Motor neuron (in vitro differentiated cells): ENCODE results near the gene CNOT2. TPM values are rescaled to one million over a fixed set of nuclear protein-coding genes. Genes with fewer than 3 reads are reported as not detected.
A peak's percentile ranks its signal among the peaks of the same experiment; 100 is the strongest.

Source experiments
- ATAC-seq, 8 experiments: fragments of 200-7000 bp; cut with Tn5 transposase; replicated peaks in 6 of 8; 2 replicates each; pipeline ENCODE4 v1.8.0; 2021; ENCODE audit warnings: mild to moderate bottlenecking in 8 of 8, moderate library complexity in 8 of 8
- H3K27ac ChIP-seq, 2 donors: fragments of 250-450 bp; sonication (Bioruptor Pico); 2 replicates each; pipeline ENCODE4 v1.9.0; 2021; ENCODE audit warnings: antibody characterized with exemption in 2 of 2, mild to moderate bottlenecking in 2 of 2, moderate library complexity in 1 of 2
- H3K4me1 ChIP-seq, 2 donors: fragments of 250-450 bp; sonication (Bioruptor Pico); replicated peaks in 1 of 2; 2 replicates each; pipeline ENCODE4 v1.6.1; 2021; ENCODE audit warnings: antibody characterized with exemption in 2 of 2, mild to moderate bottlenecking in 2 of 2, moderate library complexity in 1 of 2
- H3K4me3 ChIP-seq, 5 donors: fragments of 250-450 bp; sonication (Bioruptor Pico); 2 replicates each; pipeline ENCODE4 v1.9.0; 2021; ENCODE audit warnings: antibody characterized with exemption in 5 of 5, mild to moderate bottlenecking in 5 of 5, moderate library complexity in 4 of 5
- WGBS, 10 experiments: fragments of 450-650 bp; shearing (Covaris generic); methylation state at CpG; one replicate each; pipeline ENCODE4 v1.0.0; 2022; 5-methylcytosine and 5-hydroxymethylcytosine counted together
- in situ Hi-C, 9 experiments: fragments of 400-800 bp; cut with MboI; loops; one replicate each; pipeline ENCODE4 v1.15.0; 2021; ENCODE audit warnings: low sequenced_read_pairs in 9 of 9, low pct_unique_long_range_greater_than_20kb in 2 of 9; ENCODE audit not compliant: unreplicated experiment in 9 of 9
- total RNA-seq, 8 experiments: library from RNA; unstranded; fragments of 300-600 nt; gene quantifications; 2 replicates each; pipeline versions ENCODE4 v1.2.3 to v1.2.4, GENCODE V29; 2022

Gene CNOT2
- total RNA-seq, 8 experiments from 2014 or later: 67.9 to 163 (median 84.9) TPM

DNA sequence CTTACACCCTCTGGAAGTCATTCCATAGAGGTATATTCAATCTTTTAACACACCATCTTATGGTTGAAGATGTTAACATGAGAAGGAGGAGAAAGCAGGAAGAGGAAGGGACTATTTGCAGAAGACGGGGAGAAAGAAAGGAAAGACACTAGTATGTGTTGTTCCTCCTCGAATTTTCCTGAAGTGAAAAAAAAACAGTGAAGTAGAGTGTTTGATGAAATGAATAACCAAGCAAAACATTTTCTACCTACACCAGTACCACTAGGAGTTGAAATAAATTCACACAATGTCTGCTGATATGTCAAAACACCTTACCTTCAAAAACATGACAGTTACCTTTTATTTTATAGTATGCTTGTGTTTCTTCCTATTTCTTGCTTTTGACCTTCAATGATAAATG lies 1.4 kb upstream of the CNOT2 start:
- peaks cover 5 to 33% of the 10 kb centered on the region in 2 donors for H3K4me1 ChIP-seq
- H3K27ac ChIP-seq: peak overlapping the region; percentile 99
- in situ Hi-C loops: loop anchor here in 1 of 9 experiments (25.0 kb wide), 1 partner anchor 355 kb away; no protein-coding TSS in a partner anchor
- H3K4me3 ChIP-seq: peak overlapping the region; percentile 81 to 98 (median 97)
- ATAC-seq: no peak
- WGBS, 10 experiments: 7 to 57% (median 18%) methylated on average over 2 of the region's 2 CpGs; no CpG with 5 or more reads in 4 of the 10 experiments

DNA sequence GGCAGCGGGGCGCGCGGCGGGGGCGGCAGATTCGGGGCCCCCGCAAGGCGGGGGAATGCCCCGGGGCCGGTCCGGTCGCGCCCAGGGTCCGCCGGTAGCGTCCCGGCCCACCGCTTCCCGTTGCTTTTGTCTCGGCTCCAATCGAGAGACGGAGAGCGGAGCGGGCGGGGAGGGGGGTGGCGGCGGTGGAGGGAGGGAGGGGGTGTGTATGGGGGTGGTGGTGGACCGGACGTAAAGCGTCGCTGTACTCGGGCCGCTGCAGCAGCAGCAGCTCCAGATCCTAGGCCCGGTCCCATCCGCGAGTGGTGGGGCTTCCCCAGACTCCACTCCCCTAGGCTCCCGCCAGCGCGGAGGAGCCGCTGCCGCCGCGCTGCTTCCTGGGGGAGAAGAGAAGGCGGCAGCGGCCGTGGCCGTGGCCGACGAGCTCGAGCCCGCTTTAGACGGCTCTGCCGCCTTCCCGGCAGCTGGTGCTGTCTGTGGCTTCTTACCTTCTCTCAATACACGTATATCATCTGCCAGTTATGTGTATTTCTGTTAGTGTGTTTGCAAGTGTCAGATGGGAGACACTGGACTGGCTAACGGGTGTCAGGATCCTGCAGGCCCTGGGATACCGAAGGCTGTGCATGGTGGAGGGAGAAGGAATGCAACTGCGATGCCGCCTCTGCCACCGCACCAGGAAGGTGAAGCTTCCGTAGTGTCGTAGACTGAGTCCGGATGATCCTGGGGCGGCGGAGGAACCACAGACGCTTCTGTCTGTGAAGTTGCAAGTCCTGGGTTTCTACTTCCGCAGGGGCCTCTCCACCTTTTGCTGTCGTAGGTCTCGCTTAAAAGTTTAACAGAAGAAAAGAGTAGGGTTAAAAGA lies 508 bp downstream of the CNOT2 start:
- H3K27ac ChIP-seq: peak overlapping the region; percentile 99
- peak overlapping the region; percentile 81 to 98 (median 97) for H3K4me3 ChIP-seq
- in situ Hi-C loops: loop anchor here in 1 of 9 experiments (25.0 kb wide), 1 partner anchor 356 kb away; no protein-coding TSS in a partner anchor
- H3K4me1 ChIP-seq: peaks cover 5 to 33% of the 10 kb centered on the region in 2 donors
- ATAC-seq: peak; percentile 59 to 71 (median 67)
- WGBS, 10 experiments: 0 to 5% (median 0%) methylated on average over 2 to 11 of the region's 70 CpGs; no CpG with 5 or more reads in 3 of the 10 experiments

DNA sequence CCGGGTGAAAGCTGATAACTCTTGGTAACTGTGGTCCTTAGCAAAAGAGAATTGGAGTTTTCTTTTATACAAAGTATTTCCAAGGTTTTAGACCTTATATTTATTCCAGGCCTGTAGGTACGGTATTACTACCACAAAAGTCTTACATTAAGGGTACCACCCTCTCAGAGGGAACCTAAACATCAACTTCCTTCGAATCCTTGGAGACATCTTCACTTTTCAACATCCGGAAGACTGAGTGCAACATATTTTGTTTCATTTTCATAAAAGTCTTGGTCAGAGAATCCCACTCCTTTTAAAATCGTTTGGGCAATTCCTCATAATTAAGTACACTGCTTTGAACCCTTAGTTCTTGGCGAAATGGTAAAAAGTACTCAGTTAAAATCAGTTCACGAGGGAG lies 1.2 kb downstream of the CNOT2 start:
- in situ Hi-C loops: loop anchor here in 1 of 9 experiments (25.0 kb wide), 1 partner anchor 357 kb away; no protein-coding TSS in a partner anchor
- WGBS, 10 experiments: 0 to 22% (median 9%) methylated on average over 1 to 7 of the region's 7 CpGs
- H3K4me1 ChIP-seq: peaks cover 5 to 37% of the 10 kb centered on the region in 2 donors
- ATAC-seq: no peak
- H3K4me3 ChIP-seq: peak overlapping the region; percentile 81 to 98 (median 97)
- H3K27ac ChIP-seq: peak overlapping the region; percentile 99

DNA sequence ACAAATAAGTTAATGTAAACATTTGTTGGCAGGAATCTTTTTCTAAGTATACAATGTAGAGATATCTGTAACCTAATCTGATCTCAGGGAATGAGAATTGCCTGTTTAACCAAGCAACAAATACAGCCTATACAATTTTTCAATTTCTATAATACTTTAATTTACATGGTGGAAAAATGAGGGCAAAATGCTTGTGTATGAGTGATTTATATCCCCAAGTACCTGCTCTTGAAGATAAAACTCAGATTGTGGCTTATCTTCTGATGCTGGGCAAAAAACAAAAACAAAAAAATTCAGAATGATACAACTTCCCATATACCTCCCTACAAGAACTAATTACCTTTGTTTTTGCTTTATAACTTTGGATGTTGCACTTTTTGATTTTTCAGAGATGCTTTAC lies 2.2 kb downstream of the CNOT2 start:
- Histone ChIP-seq H3K27ac (no peak overlapping the region), H3K4me1 (peaks cover 5 to 37% of the 10 kb centered on the region in 2 donors), H3K4me3 (peak overlapping the region in 3 of 5 donors; percentile 89 to 98 (median 97))
- in situ Hi-C loops: loop anchor here in 1 of 9 experiments (25.0 kb wide), 1 partner anchor 358 kb away; no protein-coding TSS in a partner anchor
- no peak for ATAC-seq

DNA sequence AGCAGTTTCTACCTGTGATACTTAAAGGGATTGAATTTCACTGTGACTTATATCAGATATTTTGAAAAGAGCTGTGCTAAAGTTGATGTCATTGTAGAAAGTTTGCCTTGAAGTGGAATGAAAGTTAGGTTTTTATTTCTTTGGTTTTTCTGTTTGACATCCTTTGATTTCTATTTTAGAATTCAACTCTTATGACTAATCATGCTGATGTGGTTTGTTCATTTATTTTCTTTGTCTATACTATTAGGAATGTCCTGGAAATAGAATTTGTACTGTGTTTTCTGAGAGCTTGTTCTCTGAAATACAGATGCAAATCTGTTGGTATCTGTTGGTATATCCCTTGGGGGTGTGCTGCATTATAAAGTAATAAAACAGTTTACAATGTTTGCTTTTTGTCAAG lies 3.3 kb downstream of the CNOT2 start:
- no peak for ATAC-seq
- Histone ChIP-seq H3K27ac (no peak overlapping the region), H3K4me1 (peaks cover 4 to 30% of the 10 kb centered on the region in 2 donors), H3K4me3 (no peak overlapping the region)
- in situ Hi-C loops: loop anchor here in 1 of 9 experiments (25.0 kb wide), 1 partner anchor 359 kb away; no protein-coding TSS in a partner anchor

DNA sequence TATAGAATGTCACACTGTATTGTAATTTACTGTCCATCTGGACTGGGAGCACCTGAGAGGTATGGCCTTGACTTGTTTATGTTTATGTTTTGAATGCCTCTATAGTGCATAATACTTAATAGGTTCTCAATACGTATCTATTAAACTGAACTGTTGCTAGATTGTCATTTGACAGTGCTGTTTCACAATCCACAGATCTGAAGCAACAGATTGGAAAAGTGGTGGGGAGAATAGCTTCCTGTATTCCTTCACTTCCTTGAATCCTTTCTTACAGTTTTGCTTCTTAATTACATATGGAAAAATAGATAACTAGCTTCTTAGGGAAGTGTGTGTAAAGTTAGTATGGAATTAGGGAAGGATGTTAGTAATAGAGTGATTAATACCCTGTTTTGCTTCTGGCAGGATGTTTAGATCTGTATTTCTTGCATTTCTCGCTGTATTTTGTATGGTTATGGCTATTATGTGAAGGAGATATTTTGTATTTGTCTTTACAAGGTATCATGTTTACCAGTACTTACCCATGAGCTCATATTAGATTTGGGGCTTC lies 4.5 kb downstream of the CNOT2 start:
- no peak overlapping the region for H3K4me3 ChIP-seq
- ATAC-seq: no peak
- in situ Hi-C loops: loop anchor here in 1 of 9 experiments (25.0 kb wide), 1 partner anchor 360 kb away; no protein-coding TSS in a partner anchor
- H3K4me1 ChIP-seq: peaks cover 3 to 25% of the 10 kb centered on the region in 2 donors
- 83 to 100% (median 93%) methylated on average over 1 to 2 of the region's 2 CpGs; no CpG with 5 or more reads in 2 of the 10 experiments for WGBS, 10 experiments
- H3K27ac ChIP-seq: no peak overlapping the region

DNA sequence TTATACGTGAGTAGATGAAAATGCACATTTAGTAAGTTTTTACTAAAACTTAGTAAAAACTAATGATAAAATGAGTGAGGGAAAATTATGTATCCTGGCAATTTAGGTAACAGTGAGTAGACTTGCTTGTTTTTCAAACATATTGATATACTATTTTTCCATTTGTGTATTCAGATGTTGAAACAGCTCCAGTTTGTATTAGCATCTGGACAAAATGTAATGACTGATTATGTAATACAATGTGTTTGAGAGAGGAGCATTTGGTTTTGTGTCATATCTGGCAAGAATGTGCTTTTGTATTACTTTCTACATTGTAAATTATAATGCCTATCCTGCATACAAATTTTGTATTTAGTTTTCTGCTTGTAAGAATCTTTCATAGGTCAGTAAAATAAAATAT lies 5.6 kb downstream of the CNOT2 start:
- Histone ChIP-seq H3K4me3 (no peak overlapping the region), H3K27ac (no peak overlapping the region), H3K4me1 (peaks cover 3 to 25% of the 10 kb centered on the region in 2 donors)
- in situ Hi-C loops: loop anchor here in 1 of 9 experiments (25.0 kb wide), 1 partner anchor 362 kb away; no protein-coding TSS in a partner anchor
- WGBS, 10 experiments: 15 to 100% (median 67%) methylated on average over 1 of the region's 1 CpG; no CpG with 5 or more reads in 2 of the 10 experiments
- ATAC-seq: peak in 2 of 8 experiments; percentile 12 to 20

DNA sequence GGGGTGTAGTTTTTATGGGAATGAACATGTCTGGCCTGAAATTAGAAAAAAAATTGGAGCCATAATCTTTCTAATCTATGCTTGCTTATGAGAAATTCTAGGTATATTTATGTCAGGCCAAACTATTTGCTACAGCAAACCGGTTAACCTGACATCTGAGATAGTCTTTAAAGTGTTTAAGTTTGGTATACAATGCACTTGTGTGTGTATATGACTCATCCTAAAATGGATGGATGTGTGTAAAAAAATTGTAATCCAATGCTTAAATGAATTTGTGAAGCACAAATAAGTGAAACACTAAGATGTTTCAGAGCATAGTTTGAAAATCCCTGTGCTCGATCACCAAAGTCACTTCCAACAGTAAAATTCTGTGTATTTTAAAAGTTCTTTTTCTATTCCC lies 6.7 kb downstream of the CNOT2 start:
- Histone ChIP-seq H3K27ac (no peak overlapping the region), H3K4me1 (peaks cover 5 to 22% of the 10 kb centered on the region in 2 donors), H3K4me3 (no peak overlapping the region)
- WGBS, 10 experiments: 60 to 100% (median 90%) methylated on average over 1 to 2 of the region's 2 CpGs; no CpG with 5 or more reads in 1 of the 10 experiments
- in situ Hi-C loops: loop anchor here in 1 of 9 experiments (25.0 kb wide), 1 partner anchor 363 kb away; no protein-coding TSS in a partner anchor
- no peak for ATAC-seq

DNA sequence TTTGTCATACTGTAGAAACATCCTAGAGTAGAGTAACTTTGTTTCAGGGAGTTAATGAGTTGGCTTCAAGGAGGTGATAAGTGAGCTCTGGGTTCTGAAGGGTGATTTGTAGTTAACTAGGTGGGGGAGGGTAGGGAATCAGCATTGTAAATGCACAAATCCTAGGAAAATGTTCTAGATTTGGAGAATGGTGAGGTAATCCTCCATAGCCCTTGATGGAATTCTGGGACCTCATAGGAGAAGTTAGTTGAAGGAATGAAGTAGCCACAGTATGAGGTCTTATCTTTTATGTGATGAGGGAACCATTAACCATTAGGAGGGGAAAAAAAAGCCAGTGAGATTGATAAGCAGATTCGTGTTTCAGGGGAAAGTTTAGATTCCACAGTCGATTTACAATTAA lies 8.0 kb downstream of the CNOT2 start:
- in situ Hi-C loops: no loop called here
- peaks cover 3 to 9% of the 10 kb centered on the region in 2 donors for H3K4me1 ChIP-seq
- no peak overlapping the region for H3K27ac ChIP-seq
- no peak for ATAC-seq
- H3K4me3 ChIP-seq: no peak overlapping the region
- WGBS, 10 experiments: 11 to 94% (median 66%) methylated on average over 1 to 2 of the region's 2 CpGs; no CpG with 5 or more reads in 1 of the 10 experiments

DNA sequence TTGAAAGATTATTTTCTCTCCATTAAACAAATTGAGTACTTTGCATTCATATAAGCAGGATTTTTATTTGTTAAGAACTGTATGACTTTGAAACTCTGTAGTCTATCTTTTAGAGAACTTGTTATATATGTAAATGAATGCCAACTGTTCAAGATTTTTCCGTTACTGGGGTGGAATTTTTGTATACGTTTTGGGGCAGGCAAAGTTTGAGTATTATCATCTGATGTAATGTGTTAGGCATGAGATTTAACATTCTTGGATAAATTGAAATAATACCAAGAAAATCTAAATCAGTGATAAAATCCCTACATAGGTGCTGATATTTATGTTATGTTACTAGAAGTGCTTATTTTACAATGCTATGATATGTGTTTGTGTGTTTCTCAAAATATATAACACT lies 8.4 kb downstream of the CNOT2 start:
- H3K4me3 ChIP-seq: no peak overlapping the region
- in situ Hi-C loops: no loop called here
- 19 to 100% (median 79%) methylated on average over 1 to 2 of the region's 2 CpGs; no CpG with 5 or more reads in 2 of the 10 experiments for WGBS, 10 experiments
- peaks cover 2 to 4% of the 10 kb centered on the region in 2 donors for H3K4me1 ChIP-seq
- H3K27ac ChIP-seq: no peak overlapping the region
- ATAC-seq: no peak

DNA sequence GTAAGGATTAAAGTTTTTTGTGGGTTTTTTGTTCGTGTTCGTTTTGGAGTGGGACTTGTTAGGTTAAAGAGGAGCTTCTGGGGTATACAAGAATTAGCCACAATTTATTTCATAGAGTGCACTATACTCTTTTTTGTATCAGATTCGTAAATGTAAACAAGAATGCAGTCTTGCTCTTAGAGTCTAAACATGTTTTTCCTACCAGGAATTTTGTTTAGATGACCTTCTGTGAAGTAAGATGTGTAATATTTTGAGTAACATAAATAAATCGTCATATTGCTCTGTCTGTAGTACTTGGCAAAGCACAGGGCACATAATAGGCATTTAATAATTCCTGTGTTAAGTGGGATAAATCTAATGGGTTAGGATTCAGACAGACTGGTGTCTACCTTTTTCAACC lies 9.6 kb downstream of the CNOT2 start:
- in situ Hi-C loops: no loop called here
- 76 to 97% (median 92%) methylated on average over 2 to 4 of the region's 4 CpGs; no CpG with 5 or more reads in 1 of the 10 experiments for WGBS, 10 experiments
- Histone ChIP-seq H3K27ac (no peak overlapping the region), H3K4me3 (no peak overlapping the region), H3K4me1 (peaks cover 2 to 3% of the 10 kb centered on the region in 2 donors)
- ATAC-seq: no peak

DNA sequence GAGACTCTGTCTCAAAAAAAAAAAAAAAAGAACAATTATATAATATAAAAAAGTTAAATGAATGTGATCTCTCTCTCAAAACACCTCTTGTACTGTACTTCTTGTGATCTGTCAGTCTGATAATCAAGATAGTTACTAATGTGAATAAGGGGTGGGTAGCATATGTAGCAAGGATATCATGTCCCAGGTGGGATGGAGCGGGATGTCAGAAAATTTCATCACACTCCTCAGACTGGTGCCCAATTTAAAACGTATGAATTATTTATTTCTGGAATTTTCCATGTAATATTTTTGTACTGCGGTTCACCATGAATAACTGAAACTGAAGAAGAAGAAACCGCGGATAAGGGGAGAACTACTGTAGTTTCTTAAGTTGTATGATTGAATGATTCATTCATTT lies 11.0 kb downstream of the CNOT2 start:
- Histone ChIP-seq H3K27ac (no peak overlapping the region), H3K4me3 (no peak overlapping the region), H3K4me1 (peaks cover 0 to 2% of the 10 kb centered on the region in 2 donors)
- ATAC-seq: no peak
- in situ Hi-C loops: no loop called here
- 85 to 100% (median 95%) methylated on average over 1 to 5 of the region's 5 CpGs; no CpG with 5 or more reads in 3 of the 10 experiments for WGBS, 10 experiments

DNA sequence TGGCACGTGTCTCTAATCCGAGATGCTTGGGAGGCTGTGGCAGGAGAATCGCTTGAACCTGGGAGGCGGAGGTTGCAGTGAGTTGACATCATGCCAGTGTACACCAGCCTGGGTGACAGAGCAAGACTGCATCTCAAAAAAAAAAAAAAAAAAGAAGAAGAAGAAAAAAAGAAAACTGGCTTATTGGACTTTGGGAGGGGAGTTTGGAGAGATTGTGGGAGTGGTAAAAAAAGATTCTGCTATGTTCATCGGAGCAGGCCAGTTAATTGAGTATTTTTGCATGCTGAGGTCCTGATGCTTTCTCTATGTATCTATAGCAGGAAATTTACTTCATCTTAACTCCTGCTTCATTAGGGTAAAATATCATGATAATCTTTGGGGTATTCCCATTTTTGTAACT lies 11.6 kb downstream of the CNOT2 start:
- in situ Hi-C loops: no loop called here
- H3K4me3 ChIP-seq: no peak overlapping the region
- H3K27ac ChIP-seq: no peak overlapping the region
- ATAC-seq: peak in 1 of 8 experiments; percentile 35
- peaks cover 0 to 2% of the 10 kb centered on the region in 2 donors for H3K4me1 ChIP-seq
- 0 to 100% (median 89%) methylated on average over 1 to 5 of the region's 5 CpGs; no CpG with 5 or more reads in 1 of the 10 experiments for WGBS, 10 experiments
